B cell (primary cell): ENCODE data around the gene MRPL32.

ENCODE experiments used
- EZH2 ChIP-seq: IDR thresholded peaks from 2 replicates; pipeline ENCODE4 v1.6.1; 2012; ENCODE audit warnings: borderline replicate concordance, low read depth, mild to moderate bottlenecking, moderate library complexity, low read length; ENCODE audit not compliant: insufficient read depth, poor library complexity, severe bottlenecking
- TF ChIP-seq, protein P1 (sequence below): fragments of 200-600 bp; IDR thresholded peaks from one replicate; pipeline ENCODE4 v1.8.0; 2022; ENCODE audit warnings: antibody characterized with exemption, mild to moderate bottlenecking

DNA sequence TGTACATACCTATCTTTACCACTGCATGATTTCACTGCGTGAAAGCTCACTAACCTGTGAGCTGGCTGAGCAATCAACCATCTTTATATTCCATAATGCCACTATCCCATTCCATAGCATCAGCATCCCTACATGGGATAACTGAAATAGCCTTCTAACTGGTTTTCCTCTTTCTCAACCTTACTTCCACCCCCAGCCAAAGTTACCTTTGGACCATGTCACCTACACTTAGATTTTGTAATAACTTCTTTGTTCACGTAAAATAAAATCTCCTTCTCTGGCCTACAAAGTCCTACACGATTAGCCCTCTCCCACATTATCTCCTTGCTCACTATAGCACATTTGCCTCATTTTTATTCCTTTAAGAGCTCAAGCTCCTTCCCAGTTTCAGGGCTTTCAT, 2.7 kb upstream of the MRPL32 start:
- TF ChIP-seq, protein P1, sequence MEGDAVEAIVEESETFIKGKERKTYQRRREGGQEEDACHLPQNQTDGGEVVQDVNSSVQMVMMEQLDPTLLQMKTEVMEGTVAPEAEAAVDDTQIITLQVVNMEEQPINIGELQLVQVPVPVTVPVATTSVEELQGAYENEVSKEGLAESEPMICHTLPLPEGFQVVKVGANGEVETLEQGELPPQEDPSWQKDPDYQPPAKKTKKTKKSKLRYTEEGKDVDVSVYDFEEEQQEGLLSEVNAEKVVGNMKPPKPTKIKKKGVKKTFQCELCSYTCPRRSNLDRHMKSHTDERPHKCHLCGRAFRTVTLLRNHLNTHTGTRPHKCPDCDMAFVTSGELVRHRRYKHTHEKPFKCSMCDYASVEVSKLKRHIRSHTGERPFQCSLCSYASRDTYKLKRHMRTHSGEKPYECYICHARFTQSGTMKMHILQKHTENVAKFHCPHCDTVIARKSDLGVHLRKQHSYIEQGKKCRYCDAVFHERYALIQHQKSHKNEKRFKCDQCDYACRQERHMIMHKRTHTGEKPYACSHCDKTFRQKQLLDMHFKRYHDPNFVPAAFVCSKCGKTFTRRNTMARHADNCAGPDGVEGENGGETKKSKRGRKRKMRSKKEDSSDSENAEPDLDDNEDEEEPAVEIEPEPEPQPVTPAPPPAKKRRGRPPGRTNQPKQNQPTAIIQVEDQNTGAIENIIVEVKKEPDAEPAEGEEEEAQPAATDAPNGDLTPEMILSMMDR: no peak
- TF ChIP-seq EZH2: no peak
